GM21390 (cell line): ENCODE data around the gene IFI27.
"Not testable (repeated sequence)": the region's sequence is repeated elsewhere in the genome, so short reads cannot be mapped to it uniquely, and the experiment has no call there.

Experiments used
- ATAC-seq: cut with Tn5 transposase; IDR thresholded peaks from one replicate; pipeline ENCODE4 v1.9.1; 2021; ENCODE audit not compliant: unreplicated experiment

The IFI27 gene

GRCh38 chr14:94152676-94153075 lies 42.1 kb downstream of the IFI27 start:
- ATAC-seq: no peak

- ATAC-seq: no peak
Observed at GRCh38 chr14:94153750-94154342, 43.3 kb downstream of the IFI27 start.

GRCh38 chr14:94156143-94156542 lies 45.6 kb downstream of the IFI27 start:
- ATAC-seq: not testable (repeated sequence)

GRCh38 chr14:94157197-94157596 lies 46.7 kb downstream of the IFI27 start:
- ATAC-seq: no peak

DNA sequence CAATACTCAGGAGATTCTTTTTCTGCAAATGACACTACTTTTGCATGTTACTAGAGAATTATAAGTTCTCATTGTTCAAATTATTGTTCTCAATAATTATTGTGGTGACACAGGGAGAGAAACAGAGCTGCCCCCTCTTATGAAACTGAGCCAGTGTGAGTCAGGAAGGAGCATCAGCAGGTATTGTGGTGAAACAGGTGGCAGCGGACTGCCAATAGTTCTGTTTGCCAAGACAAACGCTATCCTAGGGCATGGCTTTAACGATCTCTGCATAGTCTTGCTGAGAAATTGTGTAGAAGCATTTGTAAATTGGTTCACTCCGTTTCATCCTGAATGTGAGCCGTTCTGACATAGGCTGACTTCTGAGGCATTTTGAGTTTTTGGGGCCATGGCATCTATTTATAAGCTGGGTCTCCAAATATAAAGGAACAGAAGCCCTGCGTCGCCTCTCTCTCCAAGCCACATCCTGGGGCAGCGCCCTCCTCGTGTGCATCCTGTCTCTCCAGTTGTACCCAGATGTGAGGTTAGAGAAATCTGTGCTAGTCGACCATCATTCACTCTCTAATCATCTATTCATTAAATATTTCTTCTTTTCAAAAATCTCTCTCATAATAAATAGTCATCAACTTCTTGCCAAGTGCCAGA lies 47.8 kb downstream of the IFI27 start:
- no peak for ATAC-seq

- no peak for ATAC-seq
Observed at GRCh38 chr14:94161058-94161457, 50.5 kb downstream of the IFI27 start.

- ATAC-seq: no peak
Observed at GRCh38 chr14:94161981-94162380, 51.4 kb downstream of the IFI27 start.

GRCh38 chr14:94162466-94162865 lies 51.9 kb downstream of the IFI27 start:
- no peak for ATAC-seq

DNA sequence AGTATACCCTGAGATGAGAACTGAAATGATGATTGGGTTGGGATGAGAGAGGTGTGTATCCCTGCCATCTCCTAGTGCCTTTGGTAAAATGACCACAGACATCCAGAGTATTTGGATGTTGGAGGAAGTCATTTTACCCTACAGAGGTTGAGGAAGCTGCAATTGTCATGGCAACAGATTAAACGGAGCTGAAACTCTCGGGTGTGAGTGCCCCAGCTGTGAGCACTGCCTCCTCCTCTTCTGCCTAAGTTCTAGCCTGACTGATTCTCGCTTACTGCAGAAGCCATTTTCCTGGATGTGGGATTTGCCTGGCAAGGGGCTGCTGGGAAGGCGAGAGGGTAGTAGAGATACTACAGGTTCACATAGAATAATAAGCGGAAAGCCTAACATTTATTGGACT lies 53.3 kb downstream of the IFI27 start:
- ATAC-seq: no peak

GRCh38 chr14:94164685-94165431 lies 54.3 kb downstream of the IFI27 start:
- no peak for ATAC-seq

DNA sequence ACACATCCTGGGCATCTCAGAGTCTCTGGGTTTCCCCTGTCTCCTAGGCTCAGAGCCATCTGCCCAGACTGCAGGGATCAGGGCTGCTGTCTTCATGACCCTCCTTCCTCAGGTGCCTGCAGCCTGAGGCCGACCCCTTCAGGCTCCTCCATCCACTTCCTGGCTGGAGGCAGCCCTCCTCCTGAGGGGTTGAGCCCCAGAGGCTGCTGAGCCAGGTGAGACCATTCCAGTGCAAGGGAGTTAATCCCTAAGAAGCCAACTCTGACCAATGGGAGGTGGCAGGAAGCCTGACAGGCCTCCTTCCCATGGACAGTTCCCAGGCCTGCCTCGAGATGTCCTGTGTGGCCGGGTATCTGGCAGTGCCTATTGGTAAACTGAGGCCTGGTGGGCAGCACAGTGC lies 55.2 kb downstream of the IFI27 start:
- no peak for ATAC-seq
